Psoas muscle (tissue), 8 donors: ENCODE results near the gene SPTBN2. TPM values are rescaled to one million over a fixed set of nuclear protein-coding genes. Genes with fewer than 3 reads are reported as not detected.

Source experiments
- ATAC-seq, 4 donors: fragments of 200-7000 bp; cut with Tn5 transposase; one replicate each; pipeline ENCODE4 v1.9.1; 2020; ENCODE audit warnings: moderate library complexity in 3 of 4, mild to moderate bottlenecking in 2 of 4
- DNase-seq, 2 donors: peaks; one replicate each; pipeline ENCODE4 v3.0.0-alpha.2; 2020
- H3K27ac ChIP-seq: fragments of 200-600 bp; one replicate; pipeline ENCODE4 v1.8.0; 2022
- H3K27me3 ChIP-seq, 3 donors: fragments of 200-600 bp in 1 of 3; one replicate each; pipeline versions ENCODE4 v1.6.1 to v1.8.0; 2013 to 2022; ENCODE audit warnings: low read length in 2 of 3, mild to moderate bottlenecking in 2 of 3, moderate library complexity in 1 of 3; ENCODE audit not compliant: insufficient read depth in 3 of 3
- H3K36me3 ChIP-seq, 2 donors: fragments of 200-600 bp in 1 of 2; one replicate each; pipeline versions ENCODE4 v1.6.1 to v1.8.0; 2013 to 2022; ENCODE audit warnings: low read depth in 1 of 2, mild to moderate bottlenecking in 1 of 2, moderate library complexity in 1 of 2; ENCODE audit not compliant: insufficient read depth in 1 of 2
- H3K4me1 ChIP-seq: fragments of 200-600 bp; one replicate; pipeline ENCODE4 v1.8.0; 2022
- H3K4me3 ChIP-seq: fragments of 200-600 bp; one replicate; pipeline ENCODE4 v1.8.0; 2022; ENCODE audit warnings: mild to moderate bottlenecking
- H3K9me3 ChIP-seq: fragments of 200-600 bp; one replicate; pipeline ENCODE4 v1.8.0; 2022
- CTCF ChIP-seq: fragments of 200-600 bp; IDR thresholded peaks from one replicate; pipeline ENCODE4 v1.8.0; 2022; ENCODE audit warnings: antibody characterized with exemption
- WGBS, 3 donors: extraction: QIAGEN DNeasy Blood & Tissue Kit; methylation state at CpG; one replicate each; pipeline versions ENCODE4 v1.1.6 to v1.1.7; 2013; 5-methylcytosine and 5-hydroxymethylcytosine counted together
- intact Hi-C, 2 donors: fragments of 100-400 bp; cut with DNase I; formaldehyde crosslinking; loops; one replicate each; pipeline versions ENCODE4 v1.11.0 to v1.14.2; 2022
- polyA plus RNA-seq, 3 donors: library from polyadenylated mRNA; stranded (reverse); fragments of 200-250 nt; gene quantifications; one replicate each; pipeline ENCODE4 v1.2.3, GENCODE V29; 2013
- total RNA-seq, 4 donors: library from RNA; stranded (reverse); fragmentation: NEBNext Ultra II Directional in 2 of 4; extraction: Animal tissue kit (Norgen Biotek cat#: 25700) in 2 of 4; gene quantifications; one replicate each; pipeline versions ENCODE4 v1.2.1 to v1.2.4, GENCODE V29; 2021 to 2023
- donor health status: healthy with polysubstance abuse.
- donor health status: DM: no; HTN: no; CAD: no; lungs with moderate emphysema.
- donor health status: Bipolar disorder and iron deficiency.
- donor health status: healthy.
- donor health status: DM: yes; HTN: yes; CAD: no.
- donor health status: DM: no; HTN: no; CAD: no.
- donor health status: DM: no; HTN: no; CAD: no.
- donor health status: DM: yes; HTN: yes; CAD: no.

Gene SPTBN2
- total and polyA plus RNA-seq, 7 donors = 0.08 to 1.4 (median 0.43) TPM; not detected in 1

DNA sequence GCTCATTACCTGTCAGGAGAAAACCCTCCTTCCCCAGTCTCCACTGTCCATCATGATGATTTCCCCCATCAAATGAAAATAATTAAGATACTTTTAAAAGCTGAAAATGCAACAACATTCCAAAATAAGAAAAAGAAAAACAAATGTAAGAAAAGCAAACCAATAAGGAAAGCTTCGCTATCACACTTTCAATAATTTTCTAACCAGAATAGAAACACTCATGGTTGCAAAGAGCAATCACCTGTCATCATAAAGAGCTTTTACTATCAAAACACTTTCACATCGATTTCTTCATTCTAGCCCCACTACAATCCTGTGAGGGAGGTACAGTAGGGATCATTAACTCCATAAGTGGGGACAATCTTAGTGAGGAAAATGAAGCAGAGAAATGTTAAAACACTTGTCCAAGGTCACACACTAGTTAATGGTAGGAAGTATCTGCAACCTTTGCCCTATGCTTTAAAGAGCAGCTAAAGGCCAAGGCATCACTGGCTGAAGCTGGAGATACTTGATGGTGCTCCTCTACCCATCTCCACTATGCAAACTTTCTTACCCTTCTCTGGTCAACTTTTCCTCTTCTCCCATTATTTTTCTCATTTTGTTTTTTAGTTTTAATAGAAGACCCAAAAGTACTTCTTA, 53.9 kb downstream of the SPTBN2 start:
- DNase-seq = no peak
- intact Hi-C loops = loop anchor here (5.0 kb wide), 2 partner anchors 33 to 83 kb away; partner anchors contain the start of genes CCDC87 (in 1 of the 2) and CCS (in 1 of the 2)
- H3K9me3 ChIP-seq = no peaks in the 10 kb centered on the region
- TF ChIP-seq CTCF = no peak
- WGBS, 3 donors = 81 to 87% (median 85%) methylated on average over 2 of the region's 2 CpGs
- no peak overlapping the region for H3K27ac ChIP-seq
- ATAC-seq = no peak
- peak overlapping the region; percentile 86 for H3K4me3 ChIP-seq
- H3K27me3 ChIP-seq = no peaks in the 10 kb centered on the region
- peaks cover 30% of the 10 kb centered on the region for H3K4me1 ChIP-seq
- peaks cover 0 to 24% of the 10 kb centered on the region in 2 donors for H3K36me3 ChIP-seq

DNA sequence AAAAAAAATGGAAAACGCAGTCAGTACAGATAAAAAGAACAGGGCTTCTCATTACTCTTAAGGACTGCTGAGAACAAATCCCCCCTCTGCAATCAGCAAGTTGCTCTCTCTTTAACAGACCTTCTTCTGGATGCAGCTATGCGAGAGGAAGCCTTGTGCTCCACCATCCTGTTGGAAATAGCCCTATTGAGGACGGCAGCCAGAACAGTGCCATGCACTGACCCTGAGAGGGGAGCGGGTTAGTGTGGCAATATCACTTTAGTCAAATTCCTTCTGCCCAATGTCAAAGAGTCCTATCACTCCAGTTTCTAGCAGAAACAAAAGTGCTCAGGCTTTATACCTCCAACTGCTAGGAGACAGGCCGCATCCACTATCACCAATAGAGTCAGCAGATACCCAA, 58.2 kb downstream of the SPTBN2 start:
- intact Hi-C loops = no loop called here
- 71 to 88% (median 81%) methylated on average over 5 of the region's 5 CpGs for WGBS, 3 donors
- H3K4me1 ChIP-seq = peaks cover 18% of the 10 kb centered on the region
- H3K27ac ChIP-seq = no peak overlapping the region
- H3K9me3 ChIP-seq = no peaks in the 10 kb centered on the region
- no peak overlapping the region for H3K4me3 ChIP-seq
- H3K36me3 ChIP-seq = peaks cover 0 to 54% of the 10 kb centered on the region in 2 donors
- no peak for DNase-seq
- peak in 1 of 4 donors; percentile 11 for ATAC-seq
- TF ChIP-seq CTCF = no peak
- H3K27me3 ChIP-seq = no peaks in the 10 kb centered on the region

DNA sequence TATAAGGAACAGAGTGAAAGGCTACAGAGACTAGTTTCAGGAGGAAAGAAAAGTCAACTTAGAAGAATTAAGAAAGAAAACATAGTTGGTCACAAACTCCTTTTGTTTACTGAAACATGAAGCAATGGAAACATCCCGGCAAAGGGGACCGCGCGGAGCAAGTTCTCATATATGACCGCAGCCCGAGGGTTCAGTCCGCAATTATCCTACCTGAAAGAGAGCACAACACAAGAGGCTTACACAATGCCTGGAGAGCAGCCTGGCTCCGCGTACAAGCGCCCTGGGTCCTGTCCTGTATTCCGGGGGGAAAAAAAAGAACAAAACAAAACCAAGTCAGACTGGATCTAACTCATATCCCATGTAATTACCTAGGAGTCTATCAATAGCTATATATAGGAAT, 63.6 kb downstream of the SPTBN2 start:
- no peak overlapping the region for H3K4me3 ChIP-seq
- DNase-seq (no peak), ATAC-seq (no peak)
- 91 to 94% (median 93%) methylated on average over 11 of the region's 11 CpGs for WGBS, 3 donors
- intact Hi-C loops = no loop called here
- H3K36me3 ChIP-seq = peaks cover 8 to 84% of the 10 kb centered on the region in 2 donors
- no peaks in the 10 kb centered on the region for H3K9me3 ChIP-seq
- no peak overlapping the region for H3K27ac ChIP-seq
- H3K27me3 ChIP-seq = no peaks in the 10 kb centered on the region
- TF ChIP-seq CTCF = no peak
- no peaks in the 10 kb centered on the region for H3K4me1 ChIP-seq

- ATAC-seq (no peak), DNase-seq (no peak)
- Histone ChIP-seq H3K27ac (no peak overlapping the region), H3K36me3 (peaks cover 8 to 87% of the 10 kb centered on the region in 2 donors), H3K4me1 (no peaks in the 10 kb centered on the region), H3K4me3 (no peak overlapping the region), H3K27me3 (no peaks in the 10 kb centered on the region), H3K9me3 (no peaks in the 10 kb centered on the region)
- TF ChIP-seq CTCF = no peak
- intact Hi-C loops = no loop called here
- WGBS, 3 donors = 79 to 100% (median 100%) methylated on average over 1 of the region's 1 CpG
Observed at GRCh38 chr11:66663741-66664296, 65.2 kb downstream of the SPTBN2 start.
